NCI-H1092 (cell line): ENCODE measurements around the gene DOCK1.

Source experiments
- DNase-seq: peaks from one replicate; lab custom pipeline; 2025; lab: John Stamatoyannopoulos, UW

Gene DOCK1

DNA sequence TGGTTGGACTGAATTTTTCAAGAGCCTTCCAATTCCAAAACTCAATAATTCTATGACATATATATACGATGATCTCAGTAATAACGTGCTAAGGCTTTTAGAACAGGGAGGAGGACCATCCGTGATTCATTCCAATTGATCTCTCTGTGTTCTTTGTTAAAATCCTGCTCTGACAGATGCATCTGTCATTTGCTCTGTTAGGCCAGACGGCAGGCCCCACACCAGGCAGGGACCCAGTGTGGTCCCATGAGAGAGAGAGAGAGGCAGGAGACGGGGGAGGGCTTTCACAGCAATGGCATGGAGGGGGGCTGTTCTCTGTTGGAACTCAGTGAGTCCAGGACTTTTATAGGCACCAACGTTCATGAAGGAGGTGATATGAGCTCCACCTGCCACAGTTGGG, 451.1 kb downstream of the DOCK1 start:
- DNase-seq = no peak

GRCh38 chr10:127357265-127357664, 452.0 kb downstream of the DOCK1 start:
- DNase-seq = no peak

GRCh38 chr10:127358337-127358736, 453.1 kb downstream of the DOCK1 start:
- no peak for DNase-seq

- DNase-seq = no peak
These were observed 458.8 kb downstream of the DOCK1 start for GRCh38 chr10:127364034-127364433.

GRCh38 chr10:127368101-127368500, 462.9 kb downstream of the DOCK1 start:
- DNase-seq = no peak

DNA sequence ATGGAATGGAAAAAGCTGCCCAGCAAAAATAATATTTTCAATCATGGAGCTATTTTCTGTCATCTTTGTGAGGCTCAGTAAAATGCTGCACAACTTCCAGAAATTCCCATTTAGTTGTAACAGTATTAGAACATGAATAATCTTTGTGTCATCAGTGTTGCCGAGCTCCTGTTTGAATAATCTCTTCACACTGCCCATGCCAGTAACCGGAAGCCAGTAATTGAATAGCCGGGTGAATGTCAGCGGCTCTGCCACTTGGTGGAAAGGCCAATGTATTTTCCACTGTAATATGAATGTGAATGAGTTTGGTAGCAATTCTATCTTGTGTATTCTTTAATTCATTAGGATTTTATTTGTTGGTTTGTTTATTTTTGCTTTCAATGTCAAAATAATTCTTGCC, 463.7 kb downstream of the DOCK1 start:
- peak; percentile 14 for DNase-seq

GRCh38 chr10:127370601-127371000, 465.4 kb downstream of the DOCK1 start:
- no peak for DNase-seq

- no peak for DNase-seq
These were observed 467.1 kb downstream of the DOCK1 start for GRCh38 chr10:127372361-127372760.

GRCh38 chr10:127374074-127374680, 468.9 kb downstream of the DOCK1 start:
- no peak for DNase-seq

DNA sequence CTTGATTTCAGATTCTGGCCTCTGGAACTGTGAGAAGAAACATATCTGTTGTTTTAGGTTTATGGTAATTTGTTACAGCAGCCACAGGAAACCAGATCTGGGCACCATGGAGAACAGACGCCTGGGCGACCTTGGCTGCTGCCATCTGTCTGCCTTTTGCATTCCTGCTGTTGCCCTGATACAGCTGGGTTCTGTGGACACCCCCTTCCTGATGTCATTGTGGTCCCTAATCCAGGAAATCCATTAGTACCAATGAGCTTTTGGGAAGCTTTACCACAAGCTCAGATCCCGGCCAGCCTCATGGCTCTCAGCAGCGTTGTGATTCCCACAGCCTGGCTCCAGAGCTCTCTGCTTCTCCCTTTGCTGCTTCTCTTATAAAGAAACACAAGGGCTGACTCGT, 469.7 kb downstream of the DOCK1 start:
- no peak for DNase-seq

GRCh38 chr10:127375461-127375860, 470.2 kb downstream of the DOCK1 start:
- DNase-seq = no peak

GRCh38 chr10:127376071-127376470, 470.8 kb downstream of the DOCK1 start:
- no peak for DNase-seq

- DNase-seq = no peak
These were observed 473.4 kb downstream of the DOCK1 start for GRCh38 chr10:127378628-127379027.

GRCh38 chr10:127384532-127384931, 479.3 kb downstream of the DOCK1 start:
- DNase-seq = no peak

- no peak for DNase-seq
These were observed 479.8 kb downstream of the DOCK1 start for GRCh38 chr10:127385066-127385465.

GRCh38 chr10:127386606-127387327, 481.5 kb downstream of the DOCK1 start:
- no peak for DNase-seq

GRCh38 chr10:127391875-127392274, 486.6 kb downstream of the DOCK1 start:
- no peak for DNase-seq

GRCh38 chr10:127392351-127393235, 487.4 kb downstream of the DOCK1 start:
- DNase-seq = no peak

DNA sequence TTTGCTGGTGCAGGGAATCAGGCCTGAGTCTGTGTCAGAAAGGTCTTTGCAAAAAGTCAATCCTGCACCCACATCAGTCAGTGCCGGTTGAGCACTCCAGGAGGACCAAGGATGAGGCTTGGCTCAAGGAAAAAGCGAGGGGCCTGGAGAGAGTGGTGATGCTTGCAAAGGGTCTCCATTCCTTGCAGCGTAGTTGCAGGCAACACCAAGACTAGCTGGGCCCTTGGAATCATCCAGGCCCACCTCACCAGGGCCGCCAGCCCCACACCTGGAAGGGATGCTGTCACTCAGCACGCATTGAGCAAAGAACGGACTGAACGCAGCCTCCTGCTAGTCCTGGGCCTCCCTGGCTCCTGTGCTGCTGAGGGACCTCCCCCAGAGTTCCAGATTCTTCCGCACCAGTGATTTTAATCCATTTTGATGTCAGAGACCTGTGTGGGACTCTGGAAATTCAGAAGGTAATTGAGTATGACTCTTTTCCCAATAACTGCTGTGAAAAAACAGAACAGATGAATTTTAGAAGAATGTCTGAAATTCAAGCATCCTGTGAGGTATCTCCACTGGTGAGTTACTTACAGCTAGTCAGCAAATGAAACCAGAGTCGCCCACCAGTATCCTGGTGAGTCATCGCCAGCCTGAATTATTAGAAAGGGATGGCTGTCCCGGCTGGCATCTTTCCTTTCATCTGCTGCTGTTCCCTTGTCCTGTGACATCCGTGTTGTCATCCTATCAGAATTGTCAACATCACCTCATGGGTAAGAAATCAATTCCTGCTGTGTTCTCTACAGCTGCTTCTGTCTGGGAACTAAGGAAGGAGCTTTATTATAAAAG, 493.1 kb downstream of the DOCK1 start:
- no peak for DNase-seq

DNA sequence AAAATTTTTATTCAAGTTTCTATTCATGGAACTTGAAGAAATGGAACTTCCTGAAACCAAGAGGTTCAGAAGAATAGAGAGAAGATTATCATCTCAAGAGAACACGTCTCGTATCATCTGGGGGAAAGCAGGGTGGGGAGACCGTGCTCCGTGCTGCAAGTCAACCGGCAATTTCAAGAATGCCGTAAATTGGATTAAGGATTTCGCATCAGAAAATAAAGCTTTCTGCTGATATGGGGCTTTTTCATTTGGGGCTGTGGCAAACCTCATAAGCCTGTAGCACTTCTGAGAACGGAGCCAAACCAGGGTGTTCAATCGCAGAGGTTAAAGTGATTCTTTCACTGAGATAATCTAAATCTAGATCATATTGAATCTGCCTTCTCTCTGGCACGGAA, 493.7 kb downstream of the DOCK1 start:
- DNase-seq = no peak

DNA sequence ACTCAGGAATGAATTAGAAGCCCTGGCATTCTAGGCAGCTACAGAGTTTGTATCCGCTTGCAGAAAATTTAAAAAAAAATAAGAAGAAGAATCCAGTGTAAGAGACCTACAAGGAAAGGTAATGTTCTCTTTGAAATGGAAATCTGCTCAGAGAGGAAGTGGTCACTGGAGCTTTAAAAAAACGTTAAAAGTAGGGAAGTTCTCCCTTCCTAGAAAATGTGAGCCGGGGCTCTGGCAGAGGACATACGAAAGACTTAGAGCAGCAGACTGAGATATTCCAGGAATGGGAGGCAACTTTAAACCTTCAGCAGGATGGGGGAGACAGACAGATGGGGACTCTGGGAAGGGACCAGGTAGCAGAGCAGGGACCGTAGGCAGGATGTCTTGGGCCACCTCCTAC, 494.4 kb downstream of the DOCK1 start:
- DNase-seq = no peak

GRCh38 chr10:127400216-127400615, 495.0 kb downstream of the DOCK1 start:
- DNase-seq = no peak
